NB4 (cell line): ENCODE measurements around the gene SGTB.
"Not testable (repeated sequence)": the region's sequence is repeated elsewhere in the genome, so short reads cannot be mapped to it uniquely, and the experiment has no call there.

ENCODE experiments used
- DNase-seq: peaks from one replicate; pipeline ENCODE4 v3.0.0; 2010; ENCODE audit warnings: low read depth
- H3K4me3 ChIP-seq: one replicate; pipeline ENCODE4 v1.5.1; 2011; ENCODE audit warnings: mild to moderate bottlenecking, low read depth, low read length, moderate library complexity
- MYC ChIP-seq: IDR thresholded peaks from 2 replicates; pipeline ENCODE4 v1.6.1; 2011; ENCODE audit warnings: low read depth, low read length
- POLR2A ChIP-seq: IDR thresholded peaks from 2 replicates; pipeline ENCODE4 v1.6.1; 2011; ENCODE audit warnings: mild to moderate bottlenecking; ENCODE audit not compliant: insufficient read length; ENCODE audit errors: extremely low read depth
- TF ChIP-seq, protein P1 (sequence below): IDR thresholded peaks from 2 replicates; pipeline ENCODE4 v1.6.1; 2011; ENCODE audit warnings: low read depth, low read length
- TF ChIP-seq, protein P2 (sequence below): IDR thresholded peaks from one replicate; pipeline ENCODE4 v1.5.1; 2012; ENCODE audit warnings: low read depth, low read length

The SGTB gene

DNA sequence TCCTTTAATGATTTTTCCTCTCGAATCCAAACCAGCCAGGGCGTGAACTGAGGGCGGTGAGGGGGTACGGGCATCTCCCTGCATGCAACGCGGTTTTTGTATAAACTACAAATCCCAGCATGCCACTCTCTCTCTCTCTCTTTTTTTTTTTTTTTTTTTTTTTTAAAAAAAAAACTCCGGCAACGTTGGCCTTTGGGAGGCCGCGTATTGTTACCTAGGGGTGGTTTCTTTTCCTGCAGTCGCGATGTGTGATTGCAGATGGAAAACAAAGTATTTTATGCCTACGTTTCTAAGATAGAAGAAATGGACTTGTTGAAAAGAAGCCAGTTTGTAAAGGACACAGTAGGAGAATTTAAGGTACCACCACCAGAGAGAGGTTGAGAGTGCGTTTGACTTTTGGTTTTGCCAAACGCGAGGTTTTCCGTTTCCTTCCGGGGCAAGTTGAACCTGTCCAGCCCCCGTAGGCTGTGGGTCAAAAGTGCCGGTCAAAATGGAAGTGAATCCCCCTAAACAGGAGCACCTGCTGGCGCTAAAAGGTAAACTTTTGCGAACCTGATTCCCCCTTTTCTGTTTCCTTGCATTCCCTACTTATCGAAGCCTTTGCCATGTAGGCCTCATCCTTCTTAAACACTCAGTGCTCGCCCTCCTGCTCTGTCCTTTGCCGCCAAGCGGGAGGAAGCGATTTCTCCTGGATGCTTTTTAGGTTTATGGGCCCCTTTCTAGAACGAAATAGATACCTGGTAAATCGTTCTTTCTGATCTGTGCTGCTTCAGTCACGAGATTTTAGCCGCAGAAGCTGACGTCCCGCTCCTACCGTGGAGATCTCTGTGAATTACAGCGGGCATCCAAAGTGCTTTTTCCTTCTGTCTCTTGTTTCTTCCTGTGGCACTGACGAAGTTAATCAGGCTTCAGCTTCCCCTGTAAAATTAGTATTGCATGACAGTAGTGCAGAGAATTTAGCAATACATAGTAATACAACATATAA, 97.0 kb downstream of the SGTB start, which contains the start of the genes SHLD3 and TRAPPC13:
SHLD3 (plus strand) TSS at position 457 of the 985 bp plus-strand sequence. CDS start 4,561 bp downstream, outside the sequence.
TRAPPC13 (plus strand) TSS at position 457 of the 985 bp plus-strand sequence; CDS start at position 491, 34 bp downstream.
- peak; percentile 87 for DNase-seq
- TF ChIP-seq MYC = peak; percentile 77
- TF ChIP-seq, protein P1, sequence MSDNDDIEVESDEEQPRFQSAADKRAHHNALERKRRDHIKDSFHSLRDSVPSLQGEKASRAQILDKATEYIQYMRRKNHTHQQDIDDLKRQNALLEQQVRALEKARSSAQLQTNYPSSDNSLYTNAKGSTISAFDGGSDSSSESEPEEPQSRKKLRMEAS = peak; percentile 68
- TF ChIP-seq, protein P2, sequence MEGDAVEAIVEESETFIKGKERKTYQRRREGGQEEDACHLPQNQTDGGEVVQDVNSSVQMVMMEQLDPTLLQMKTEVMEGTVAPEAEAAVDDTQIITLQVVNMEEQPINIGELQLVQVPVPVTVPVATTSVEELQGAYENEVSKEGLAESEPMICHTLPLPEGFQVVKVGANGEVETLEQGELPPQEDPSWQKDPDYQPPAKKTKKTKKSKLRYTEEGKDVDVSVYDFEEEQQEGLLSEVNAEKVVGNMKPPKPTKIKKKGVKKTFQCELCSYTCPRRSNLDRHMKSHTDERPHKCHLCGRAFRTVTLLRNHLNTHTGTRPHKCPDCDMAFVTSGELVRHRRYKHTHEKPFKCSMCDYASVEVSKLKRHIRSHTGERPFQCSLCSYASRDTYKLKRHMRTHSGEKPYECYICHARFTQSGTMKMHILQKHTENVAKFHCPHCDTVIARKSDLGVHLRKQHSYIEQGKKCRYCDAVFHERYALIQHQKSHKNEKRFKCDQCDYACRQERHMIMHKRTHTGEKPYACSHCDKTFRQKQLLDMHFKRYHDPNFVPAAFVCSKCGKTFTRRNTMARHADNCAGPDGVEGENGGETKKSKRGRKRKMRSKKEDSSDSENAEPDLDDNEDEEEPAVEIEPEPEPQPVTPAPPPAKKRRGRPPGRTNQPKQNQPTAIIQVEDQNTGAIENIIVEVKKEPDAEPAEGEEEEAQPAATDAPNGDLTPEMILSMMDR = no peak
- TF ChIP-seq POLR2A = peak; percentile 14
- peak within 1 kb of the TSS; percentile 97 for H3K4me3 ChIP-seq

DNA sequence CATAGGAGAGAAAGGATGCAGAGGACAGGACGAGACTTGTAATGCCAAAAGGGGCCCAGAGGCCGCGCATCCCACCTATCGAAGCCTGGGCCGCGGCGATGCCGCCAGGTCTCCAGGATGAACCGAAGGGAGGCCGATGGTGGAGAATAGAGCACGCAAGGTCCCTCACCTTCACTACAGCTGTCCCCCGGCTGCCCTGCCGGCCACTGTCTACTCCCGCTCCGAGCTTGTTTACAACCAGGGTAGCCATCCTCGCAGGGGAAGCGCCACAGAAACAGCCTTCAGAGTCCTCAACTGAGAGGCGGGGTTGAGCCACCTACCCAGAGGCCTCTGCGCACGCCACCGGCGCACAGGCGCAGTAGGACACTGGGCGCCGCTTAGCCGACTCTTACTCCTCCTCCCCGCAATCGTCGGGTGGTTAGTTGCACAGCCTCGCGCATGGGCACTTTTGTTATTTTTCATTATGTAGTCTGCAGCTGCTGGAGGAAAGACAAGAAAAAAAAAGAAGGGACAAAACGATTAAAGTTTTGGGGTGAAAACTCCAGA, 97.8 kb downstream of the SGTB start, which contains the start of gene TRIM23:
TRIM23 (minus strand) TSS at position 309 of the 546 bp plus-strand sequence; CDS start at position 250, 59 bp downstream.
- DNase-seq = peak; percentile 92
- peak within 1 kb of the TSS; percentile 97 for H3K4me3 ChIP-seq
- TF ChIP-seq, protein P2 = no peak
- TF ChIP-seq MYC = peak; percentile 5; the same call in 1 of the 2 replicates
- TF ChIP-seq POLR2A = peak; percentile 60
- TF ChIP-seq, protein P1 = peak; percentile 61

DNA sequence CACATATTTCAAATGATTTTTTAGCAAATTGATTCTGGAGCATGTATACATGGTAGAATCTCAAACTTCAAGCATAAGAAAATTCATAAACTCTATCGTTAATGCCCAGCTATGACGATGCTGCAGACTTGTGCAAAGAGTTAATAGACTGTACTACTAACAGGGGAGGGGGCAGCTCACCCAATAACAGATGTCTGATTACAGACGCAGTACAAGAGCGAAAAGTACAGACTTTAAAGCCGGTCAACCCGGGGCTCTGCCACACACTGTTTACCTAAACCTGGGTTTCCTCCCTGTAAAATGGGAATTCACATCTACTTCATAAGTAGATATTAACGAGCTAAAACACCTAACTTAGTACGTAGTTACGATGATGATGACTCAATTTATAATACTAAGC, 98.4 kb downstream of the SGTB start:
- peak overlapping the region; percentile 97 for H3K4me3 ChIP-seq
- TF ChIP-seq POLR2A (no peak), MYC (no peak)
- TF ChIP-seq, protein P2 = no peak
- TF ChIP-seq, protein P1 = no peak
- DNase-seq = peak; percentile 6

DNA sequence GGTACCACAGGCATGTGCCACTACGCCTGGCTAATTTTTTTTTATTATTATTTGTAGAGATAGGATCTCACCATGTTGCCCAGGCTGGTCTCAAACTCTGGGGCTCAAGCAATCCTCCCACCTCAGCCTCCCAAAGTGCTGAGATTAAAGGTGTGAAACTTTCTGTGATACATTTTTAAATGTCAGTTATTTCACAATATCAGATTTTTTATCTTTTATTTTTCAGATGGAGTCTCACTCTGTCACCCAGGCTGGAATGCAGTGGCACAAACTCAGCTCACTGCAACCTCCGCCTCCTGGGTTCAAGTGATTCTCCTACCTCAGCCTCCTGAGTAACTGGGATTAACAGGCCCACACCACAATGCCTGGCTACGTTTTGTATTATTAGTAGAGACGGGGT, 99.9 kb downstream of the SGTB start:
- not testable (repeated sequence) for H3K4me3 ChIP-seq, DNase-seq

DNA sequence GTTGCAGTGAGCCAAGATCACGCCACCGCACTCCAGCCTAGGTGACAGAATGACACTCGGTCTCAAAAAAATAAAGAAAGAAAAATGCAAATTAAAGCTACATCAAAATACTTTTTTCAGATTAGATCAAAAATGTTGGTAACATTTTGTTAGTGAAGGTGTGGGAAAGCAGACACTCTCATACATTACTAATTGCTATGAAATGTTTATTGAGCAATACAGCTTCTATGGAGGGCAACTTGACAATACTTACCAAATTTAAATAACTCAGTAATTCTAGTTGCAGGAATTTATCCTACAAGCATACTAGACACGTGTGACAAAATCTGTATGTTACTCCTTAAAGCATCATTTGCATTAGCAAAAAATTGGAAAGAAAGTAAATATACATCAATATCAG, 101.9 kb downstream of the SGTB start:
- H3K4me3 ChIP-seq = no peak overlapping the region
- no peak for DNase-seq
- TF ChIP-seq MYC (no peak), POLR2A (no peak)
- TF ChIP-seq, protein P1 = no peak
- TF ChIP-seq, protein P2 = no peak
